HCT116 (cell line): ENCODE measurements around the gene CHRNE.

Experiments
- EZH2 ChIP-seq: fragments of 200-600 bp; sonication (generic); IDR thresholded peaks from 2 replicates; pipeline ENCODE4 v1.6.1; 2017; ENCODE audit warnings: antibody characterized with exemption, mixed run types
- EZH2phosphoT487 ChIP-seq: fragments of 200-600 bp; IDR thresholded peaks from 2 replicates; pipeline ENCODE4 v1.6.1; 2018; ENCODE audit warnings: antibody characterized with exemption, borderline replicate concordance
- POLR2A ChIP-seq: IDR thresholded peaks from 2 replicates; pipeline ENCODE4 v1.7.0; 2011; ENCODE audit warnings: borderline replicate concordance; ENCODE audit not compliant: insufficient read depth, insufficient read length; ENCODE audit errors: extremely low read depth
- POLR2AphosphoS5 ChIP-seq: IDR thresholded peaks from 2 replicates; pipeline ENCODE4 v1.6.1; 2011; ENCODE audit warnings: mild to moderate bottlenecking, low read depth, low read length, moderate library complexity
- REST ChIP-seq: IDR thresholded peaks from 2 replicates; pipeline ENCODE4 v1.6.1; 2012; ENCODE audit warnings: low read depth
- SIN3A ChIP-seq: IDR thresholded peaks from 2 replicates; pipeline ENCODE4 v1.6.1; 2012; ENCODE audit warnings: low read depth
- SRF ChIP-seq: IDR thresholded peaks from 2 replicates; pipeline ENCODE4 v1.6.1; 2012; ENCODE audit warnings: low read depth
- TCF7L2 ChIP-seq: IDR thresholded peaks from 2 replicates; pipeline ENCODE4 v1.7.0; 2011; ENCODE audit warnings: borderline replicate concordance, inconsistent platforms; ENCODE audit not compliant: insufficient read depth, insufficient read length; ENCODE audit errors: extremely low read depth
- YY1 ChIP-seq: IDR thresholded peaks from 2 replicates; pipeline ENCODE4 v1.6.1; 2011; ENCODE audit warnings: low read length, low read depth, moderate library complexity, mild to moderate bottlenecking; ENCODE audit not compliant: insufficient replicate concordance; ENCODE audit errors: extremely low read depth
- ZNF274 ChIP-seq: fragments of 200-500 bp; sonication (Bioruptor generic); IDR thresholded peaks from 2 replicates; pipeline ENCODE4 v1.6.1; 2014; ENCODE audit warnings: mild to moderate bottlenecking, low read depth, low read length, inconsistent platforms
- TF ChIP-seq, protein P1 (sequence below), 3 experiments: fragments of 200-600 bp in 1 of 3; sonication (generic) in 1 of 3; IDR thresholded peaks in 2 of 3; conservative IDR thresholded peaks in 1 of 3; 2 replicates each; pipeline ENCODE4 v1.5.1; 2012 to 2017; ENCODE audit warnings: low read depth in 2 of 3, low read length in 2 of 3, antibody characterized with exemption in 1 of 3, borderline replicate concordance in 1 of 3, control low read depth in 1 of 3, mild to moderate bottlenecking in 1 of 3, mixed read lengths in 1 of 3, mixed run types in 1 of 3, moderate library complexity in 1 of 3; ENCODE audit not compliant: insufficient read depth in 1 of 3
- TF ChIP-seq, protein P2 (sequence below): IDR thresholded peaks from 2 replicates; pipeline ENCODE4 v1.6.1; 2012

- TF ChIP-seq, protein P1, sequence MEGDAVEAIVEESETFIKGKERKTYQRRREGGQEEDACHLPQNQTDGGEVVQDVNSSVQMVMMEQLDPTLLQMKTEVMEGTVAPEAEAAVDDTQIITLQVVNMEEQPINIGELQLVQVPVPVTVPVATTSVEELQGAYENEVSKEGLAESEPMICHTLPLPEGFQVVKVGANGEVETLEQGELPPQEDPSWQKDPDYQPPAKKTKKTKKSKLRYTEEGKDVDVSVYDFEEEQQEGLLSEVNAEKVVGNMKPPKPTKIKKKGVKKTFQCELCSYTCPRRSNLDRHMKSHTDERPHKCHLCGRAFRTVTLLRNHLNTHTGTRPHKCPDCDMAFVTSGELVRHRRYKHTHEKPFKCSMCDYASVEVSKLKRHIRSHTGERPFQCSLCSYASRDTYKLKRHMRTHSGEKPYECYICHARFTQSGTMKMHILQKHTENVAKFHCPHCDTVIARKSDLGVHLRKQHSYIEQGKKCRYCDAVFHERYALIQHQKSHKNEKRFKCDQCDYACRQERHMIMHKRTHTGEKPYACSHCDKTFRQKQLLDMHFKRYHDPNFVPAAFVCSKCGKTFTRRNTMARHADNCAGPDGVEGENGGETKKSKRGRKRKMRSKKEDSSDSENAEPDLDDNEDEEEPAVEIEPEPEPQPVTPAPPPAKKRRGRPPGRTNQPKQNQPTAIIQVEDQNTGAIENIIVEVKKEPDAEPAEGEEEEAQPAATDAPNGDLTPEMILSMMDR (IDR thresholded peaks at IDR 0.05 in 2 of 3, conservative IDR thresholded peaks at IDR 0.05 in 1 of 3; ENCODE audit: borderline replicate concordance in 1 of 3, insufficient read depth in 1 of 3, low read depth in 2 of 3, low read length in 2 of 3), result no peak
- TF ChIP-seq POLR2A, result no peak
- TF ChIP-seq TCF7L2, result no peak
- no peak for TF ChIP-seq EZH2
- no peak for TF ChIP-seq ZNF274
- TF ChIP-seq, protein P2, sequence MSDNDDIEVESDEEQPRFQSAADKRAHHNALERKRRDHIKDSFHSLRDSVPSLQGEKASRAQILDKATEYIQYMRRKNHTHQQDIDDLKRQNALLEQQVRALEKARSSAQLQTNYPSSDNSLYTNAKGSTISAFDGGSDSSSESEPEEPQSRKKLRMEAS, result no peak
- TF ChIP-seq SRF, result no peak
- no peak for TF ChIP-seq SIN3A
- no peak for TF ChIP-seq POLR2AphosphoS5
- no peak for TF ChIP-seq YY1
- no peak for TF ChIP-seq EZH2phosphoT487
- TF ChIP-seq REST, result no peak
Measured at GRCh38 chr17:4879601-4880000, 23.3 kb downstream of the CHRNE start.
